ENCODE data around the gene RCOR3.
"Not testable (repeated sequence)": the region's sequence is repeated elsewhere in the genome, so short reads cannot be mapped to it uniquely, and the experiment has no call there.

The RCOR3 gene

GRCh38 chr1:211258756-211259637, at the start of gene RCOR3:
Gene RCOR3 (plus strand): TSS chr1:211259366. CDS start chr1:211259561, 195 bp downstream.
- peak; percentile 93 for DNase-seq

DNA sequence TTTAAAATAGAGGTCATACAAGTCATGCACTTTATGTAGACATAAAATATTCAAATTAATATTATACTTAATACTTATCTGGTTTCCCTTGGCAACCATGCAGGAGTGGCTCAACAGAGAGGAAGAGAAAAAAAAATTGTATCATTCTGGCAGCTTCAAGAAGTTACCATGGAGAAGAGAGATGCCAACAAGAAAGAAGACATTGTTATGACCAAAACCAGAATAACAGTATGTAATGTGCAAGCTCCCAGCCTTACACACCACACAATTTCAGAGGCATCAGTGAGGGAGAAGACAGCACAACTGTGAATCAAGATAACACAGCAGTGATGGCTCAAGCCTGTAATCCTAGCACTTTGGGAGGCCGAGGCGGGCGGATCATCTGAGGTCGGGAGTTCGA, 49.1 kb upstream of the RCOR3 start:
- no peak for DNase-seq

- DNase-seq: no peak
These were observed 48.2 kb upstream of the RCOR3 start for GRCh38 chr1:211210965-211211364.

DNA sequence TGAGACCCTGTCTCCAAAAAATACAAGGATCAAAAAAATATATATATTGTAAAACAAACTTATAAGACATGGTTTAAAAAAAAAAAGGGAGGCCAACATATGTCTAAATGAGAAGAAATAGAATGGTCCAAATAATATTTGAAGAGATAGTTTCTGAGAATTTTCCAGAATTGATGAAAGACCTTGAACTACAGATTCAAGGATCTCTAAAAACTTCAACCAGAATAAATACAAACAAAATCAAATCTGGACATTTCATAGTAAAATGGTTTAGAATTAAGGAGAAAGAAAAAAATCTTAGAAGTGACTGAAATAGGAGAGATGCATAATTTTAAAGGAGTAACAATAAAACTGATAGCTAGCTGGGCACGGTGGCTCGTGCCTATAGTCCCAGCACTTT, 45.5 kb upstream of the RCOR3 start:
- no peak for DNase-seq

GRCh38 chr1:211215577-211215976, 43.6 kb upstream of the RCOR3 start:
- DNase-seq: no peak

DNA sequence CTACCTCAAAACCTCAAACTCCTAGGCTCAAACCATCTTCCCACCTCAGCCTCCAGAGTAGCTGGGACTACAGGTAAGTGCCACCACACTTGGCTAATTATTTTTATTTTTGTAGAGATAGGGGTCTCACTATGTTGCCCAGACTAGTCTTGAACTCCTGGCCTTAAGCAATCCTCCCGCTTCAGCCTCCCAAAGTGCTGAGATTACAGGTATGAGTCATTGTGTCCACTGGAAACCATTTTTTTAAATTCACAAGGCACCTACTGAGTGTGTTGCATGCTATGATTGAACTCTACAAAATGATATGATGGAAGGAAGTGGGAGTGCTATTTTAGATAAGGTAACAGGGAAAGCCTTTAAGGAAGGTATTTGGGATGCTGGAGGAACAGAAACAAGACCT, 41.8 kb upstream of the RCOR3 start:
- no peak for DNase-seq

DNA sequence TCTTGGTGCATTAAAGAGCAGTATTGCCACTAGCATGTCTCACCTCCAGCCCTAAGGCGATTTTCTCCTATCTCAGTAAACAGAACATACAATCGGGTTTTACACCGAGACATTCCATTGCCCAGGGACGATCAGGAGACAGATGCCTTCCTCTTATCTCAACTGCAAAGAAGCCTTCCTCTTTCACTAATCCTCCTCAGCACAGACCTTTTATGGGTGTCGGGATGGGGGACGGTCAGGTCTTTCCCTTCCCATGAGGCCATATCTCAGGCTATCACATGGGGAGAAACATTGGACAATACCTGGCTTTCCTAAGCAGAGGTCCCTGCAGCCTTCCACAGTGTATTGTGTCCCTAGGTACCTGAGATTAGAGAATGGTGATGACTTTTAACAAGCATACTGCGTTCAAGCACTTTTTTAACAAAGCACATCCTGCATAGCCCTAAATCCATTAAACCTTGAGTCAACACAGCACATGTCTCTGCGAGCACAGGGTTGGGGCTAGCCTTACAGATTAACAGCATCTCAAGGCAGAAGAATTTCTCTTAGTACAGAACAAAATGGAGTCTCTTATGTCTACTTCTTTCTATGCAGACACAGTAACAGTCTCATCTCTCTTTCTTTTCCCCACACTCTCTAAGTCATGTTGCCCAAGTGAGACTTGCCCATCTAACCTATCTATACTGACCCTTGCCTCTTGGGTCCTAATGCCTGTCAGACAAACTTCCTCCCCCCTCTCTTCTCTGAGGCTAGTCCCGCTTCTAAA, 36.5 kb upstream of the RCOR3 start:
- DNase-seq: not testable (repeated sequence)

DNA sequence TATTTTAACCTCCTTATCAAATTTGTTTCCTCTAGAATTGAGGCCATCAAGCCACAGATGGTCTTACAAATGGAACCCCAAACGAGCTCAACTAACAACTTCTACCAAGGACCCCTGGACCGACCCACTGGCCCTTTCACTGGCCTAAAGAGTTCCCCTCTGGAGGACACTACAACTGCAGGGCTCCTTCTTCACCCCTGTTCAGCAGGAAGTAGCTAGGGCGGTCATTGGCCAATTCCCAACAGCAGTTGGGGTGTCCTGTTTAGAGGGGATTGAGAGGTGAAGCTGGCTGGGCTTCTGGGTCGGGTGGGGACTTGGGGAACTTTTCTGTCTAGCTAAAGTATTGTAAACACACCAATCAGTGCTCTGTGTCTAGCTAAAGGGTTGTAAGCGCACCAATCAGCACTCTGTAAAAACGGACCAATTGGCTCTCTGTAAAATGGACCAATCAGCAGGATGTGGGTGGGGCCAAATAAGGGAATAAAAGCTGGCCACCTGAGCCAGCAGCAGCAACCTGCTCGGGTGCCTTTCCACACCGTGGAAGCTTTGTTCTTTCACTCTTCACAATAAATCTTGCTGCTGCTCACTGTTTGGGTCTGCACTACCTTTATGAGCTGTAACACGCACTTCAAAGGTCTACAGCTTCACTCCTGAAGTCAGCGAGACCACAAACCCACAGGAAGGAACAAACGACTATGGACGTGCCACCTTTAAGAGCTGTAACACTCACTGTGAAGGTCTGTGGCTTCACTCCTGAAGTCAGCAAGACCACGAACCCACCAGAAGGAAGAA, 30.4 kb upstream of the RCOR3 start:
- DNase-seq: peak; percentile 68

DNA sequence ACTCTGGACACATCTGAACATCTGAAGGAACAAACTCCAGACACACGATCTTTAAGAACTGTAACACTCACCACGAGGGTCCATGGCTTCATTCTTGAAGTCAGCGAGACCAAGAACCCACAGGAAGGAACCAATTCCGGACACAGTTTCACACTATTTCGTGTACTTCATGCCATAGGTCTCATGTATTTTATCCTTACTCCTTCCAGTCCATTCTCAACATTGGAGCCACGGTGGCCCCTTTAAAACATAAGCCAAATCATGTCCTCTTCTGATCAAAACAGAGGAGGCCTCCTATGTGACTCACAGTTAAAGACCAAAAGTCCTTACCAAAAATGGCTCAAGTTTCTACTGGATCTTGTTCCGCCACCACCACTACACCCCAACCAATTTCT, 29.8 kb upstream of the RCOR3 start:
- DNase-seq: no peak

DNA sequence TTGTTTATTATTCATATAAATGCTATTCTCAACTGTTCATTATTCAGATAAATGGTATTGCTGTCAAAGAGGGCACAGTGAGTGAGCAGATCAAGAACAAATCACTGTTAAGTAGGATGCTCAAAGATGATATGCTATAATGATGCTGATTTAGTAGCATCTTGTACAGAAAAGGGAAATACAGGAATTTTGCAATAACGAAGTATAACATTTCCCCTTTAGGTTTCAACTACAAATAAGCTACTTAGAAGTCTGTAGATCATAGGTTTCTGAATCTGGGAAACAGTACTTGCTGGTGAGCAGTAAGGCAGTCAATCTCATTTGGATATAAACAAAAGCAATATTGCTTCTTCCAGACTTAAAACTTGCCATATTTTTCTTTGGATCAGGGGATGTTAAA, 27.3 kb upstream of the RCOR3 start:
- DNase-seq: no peak

DNA sequence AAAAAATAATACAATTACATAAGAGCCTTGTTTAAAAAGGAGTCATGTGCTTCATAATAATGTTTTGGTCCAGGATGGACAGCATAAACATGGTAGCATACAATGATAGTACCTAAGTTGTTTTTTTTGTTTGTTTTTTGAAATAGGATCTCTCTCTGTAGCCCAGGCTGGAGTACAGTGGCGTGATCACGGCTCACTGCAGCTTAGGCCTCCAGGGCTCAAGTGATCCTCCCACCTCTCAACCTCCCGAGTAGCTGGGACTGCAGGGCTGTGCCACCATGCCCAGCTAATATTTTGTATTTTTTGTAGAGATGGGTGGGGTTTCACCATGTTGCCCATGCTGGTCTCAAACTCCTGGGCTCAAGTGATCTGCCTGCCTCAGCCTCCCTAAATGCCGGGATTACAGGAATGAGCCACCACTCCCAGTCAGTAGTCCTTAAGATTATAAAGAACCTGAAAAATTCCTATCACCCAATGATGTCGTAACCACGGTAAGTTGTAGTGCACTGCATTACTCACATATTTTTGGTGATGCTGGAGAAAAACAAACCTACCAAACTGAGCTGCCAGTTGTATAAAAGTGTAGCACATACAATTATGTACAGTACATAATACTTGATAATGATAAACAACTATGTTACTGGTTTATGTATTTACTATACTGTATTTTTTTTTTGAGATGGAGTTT, 22.4 kb upstream of the RCOR3 start:
- DNase-seq: no peak

- no peak for DNase-seq
These were observed 21.6 kb upstream of the RCOR3 start for GRCh38 chr1:211237579-211237978.

- not testable (repeated sequence) for DNase-seq
These were observed 18.6 kb upstream of the RCOR3 start for GRCh38 chr1:211240567-211240966.

- DNase-seq: no peak
These were observed 18.1 kb upstream of the RCOR3 start for GRCh38 chr1:211241071-211241470.

DNA sequence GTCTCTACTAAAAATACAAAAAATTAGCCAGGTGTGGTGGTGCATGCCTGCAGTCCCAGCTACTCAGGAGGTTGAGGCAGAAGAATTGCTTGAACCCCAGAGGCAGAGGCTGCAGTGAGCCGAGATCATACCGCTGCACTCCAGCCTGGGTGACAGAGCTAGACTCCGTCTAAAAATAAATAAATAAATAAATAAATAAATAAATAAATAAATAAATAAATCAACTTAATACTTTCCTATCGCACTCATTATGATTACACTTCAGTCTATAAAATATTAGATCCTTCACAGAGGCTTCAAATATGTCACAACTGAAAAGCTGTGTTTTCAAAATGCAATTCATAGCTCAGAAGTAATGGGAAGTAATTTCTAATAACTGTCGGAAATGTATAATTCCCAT, 15.5 kb upstream of the RCOR3 start:
- not testable (repeated sequence) for DNase-seq

- not testable (repeated sequence) for DNase-seq
These were observed 12.6 kb upstream of the RCOR3 start for GRCh38 chr1:211246583-211246982.

DNA sequence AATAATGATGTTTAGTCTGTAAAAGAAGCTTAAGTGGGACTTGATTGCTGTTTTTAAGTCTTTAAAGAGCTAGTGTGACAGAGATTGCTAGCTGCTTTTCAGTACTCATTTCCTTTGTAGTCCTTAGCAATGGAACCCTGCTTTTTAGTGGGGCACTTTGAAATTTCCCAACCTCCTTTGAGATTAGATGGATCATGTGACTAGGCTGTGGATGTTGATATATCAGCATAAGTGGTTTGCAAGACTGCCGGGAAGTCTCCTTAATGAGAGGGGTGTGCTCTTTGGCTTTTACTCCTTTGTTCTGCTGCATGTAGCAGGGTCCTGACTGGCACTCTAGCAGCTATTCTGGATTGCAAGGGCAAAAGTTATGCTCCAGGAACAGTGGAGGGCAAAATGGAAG, 11.2 kb upstream of the RCOR3 start:
- no peak for DNase-seq

DNA sequence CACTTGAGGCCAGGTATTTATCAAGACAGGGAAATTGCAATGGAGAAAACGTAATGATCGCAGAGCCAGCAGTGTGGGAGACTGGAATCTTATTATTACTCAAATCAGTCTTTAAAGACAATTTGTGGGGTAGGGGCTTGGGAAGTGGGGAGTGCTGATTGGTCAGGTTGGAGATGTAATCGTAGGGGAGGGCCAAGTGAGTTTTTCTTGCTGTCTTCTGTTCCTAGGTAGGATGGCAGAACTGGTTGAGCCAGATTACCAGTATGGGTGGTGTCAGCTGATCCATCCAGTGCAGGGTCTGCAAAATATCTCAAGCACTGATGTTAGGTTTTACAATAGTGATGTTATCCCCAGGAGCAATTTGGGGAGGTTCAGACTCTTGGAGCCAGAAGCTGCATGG, 9.6 kb upstream of the RCOR3 start:
- not testable (repeated sequence) for DNase-seq

- DNase-seq: no peak
These were observed 1.3 kb upstream of the RCOR3 start for GRCh38 chr1:211257826-211258225.

DNA sequence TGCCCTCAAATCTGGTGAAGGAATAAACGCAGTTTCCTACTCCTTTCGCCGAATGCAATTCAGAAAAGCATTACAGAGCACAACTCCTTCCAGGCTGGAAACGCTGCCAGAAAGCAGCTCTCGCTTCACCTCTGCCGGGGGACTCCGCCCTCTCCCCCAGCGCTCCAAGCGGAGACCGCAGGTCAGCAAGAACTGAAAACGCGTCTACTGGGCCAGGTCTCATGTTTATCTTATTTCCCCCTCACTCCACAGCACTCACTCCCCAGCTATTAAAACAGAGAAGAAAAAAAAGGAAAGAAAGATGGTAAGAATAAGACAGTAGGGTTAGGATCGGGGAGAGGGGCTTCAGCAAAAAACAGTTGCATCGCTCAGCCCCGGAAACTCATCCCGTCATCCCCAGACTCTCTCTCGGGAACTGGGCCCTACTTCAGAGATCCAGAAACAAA, 833 bp upstream of the RCOR3 start:
- peak; percentile 72 for DNase-seq

DNA sequence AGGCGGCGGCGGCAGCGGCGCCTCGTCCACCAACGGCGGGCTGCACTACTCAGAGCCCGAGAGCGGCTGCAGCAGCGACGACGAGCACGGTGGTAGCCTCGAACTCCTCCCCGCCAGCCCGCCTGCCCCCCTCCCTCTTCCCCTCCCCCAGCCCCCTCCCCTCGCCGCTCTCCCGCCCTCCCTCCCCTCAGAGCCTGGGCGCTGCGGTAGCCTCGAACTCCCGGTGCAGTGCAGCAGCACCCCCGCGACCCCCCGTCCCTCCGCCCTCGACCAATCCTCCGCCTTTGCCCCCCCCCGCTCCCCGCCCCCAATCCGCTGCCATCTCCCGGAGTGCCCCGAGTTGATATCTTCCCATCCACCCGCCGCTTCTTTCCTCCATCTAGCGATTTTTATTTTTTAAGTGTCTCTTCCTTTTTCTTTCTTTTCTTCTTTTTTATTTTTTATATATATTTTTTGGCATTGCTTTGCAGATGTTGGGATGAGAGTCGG, 516 bp downstream of the RCOR3 start:
- DNase-seq: no peak

Measured in stimulated activated CD4-positive, alpha-beta T cell treated with anti-CD3 and anti-CD28 coated beads, Interleukin-1b, Interleukin-23, amount 100 ng/mL, for 48 hours (primary cell).